A204.1 (cell line): Measurements from ENCODE around the gene SLC24A2.
"Not testable (repeated sequence)": the region's sequence is repeated elsewhere in the genome, so short reads cannot be mapped to it uniquely, and the experiment has no call there.

ENCODE experiments used
- FAIRE-seq: peaks from 2 replicates; lab custom pipeline; 2012; peaks lifted over from hg19 to GRCh38; lab: Jason Lieb, UNC

Gene SLC24A2

DNA sequence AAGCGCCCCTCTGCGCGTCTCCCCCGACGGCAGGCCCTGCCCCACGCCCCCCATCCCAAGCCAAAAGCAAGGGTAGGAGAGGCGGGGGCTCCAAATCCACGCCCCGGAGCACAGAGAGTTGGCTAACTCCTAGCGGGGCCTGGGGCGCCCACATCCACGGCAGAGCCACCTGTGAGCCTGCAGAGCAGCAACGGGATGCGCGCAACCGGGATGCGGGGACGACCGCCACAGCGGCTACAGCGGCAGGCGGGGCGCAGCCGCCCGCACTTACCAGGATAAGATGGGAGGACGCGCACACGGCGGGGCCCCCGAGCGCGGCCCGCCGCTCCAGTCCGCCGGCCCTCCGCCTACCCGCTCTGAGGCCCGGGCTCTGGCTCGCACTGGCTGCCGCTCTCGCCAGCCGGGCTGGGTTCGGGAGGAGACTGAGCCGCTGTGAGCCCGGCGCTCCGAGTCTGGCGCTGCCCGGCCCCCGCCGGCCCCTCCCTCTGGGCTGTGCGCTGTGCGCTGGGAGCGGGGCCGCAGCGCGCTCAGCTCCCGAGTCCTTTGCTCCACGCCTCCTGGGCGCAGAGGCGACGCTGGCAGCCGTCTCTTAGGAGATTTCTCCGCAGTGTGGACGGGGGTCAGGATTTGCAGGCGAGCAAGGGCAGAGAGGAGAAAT lies at the start of gene SLC24A2:
SLC24A2 (minus strand) TSS at position 424 of the 658 bp plus-strand sequence.
- no peak for FAIRE-seq

DNA sequence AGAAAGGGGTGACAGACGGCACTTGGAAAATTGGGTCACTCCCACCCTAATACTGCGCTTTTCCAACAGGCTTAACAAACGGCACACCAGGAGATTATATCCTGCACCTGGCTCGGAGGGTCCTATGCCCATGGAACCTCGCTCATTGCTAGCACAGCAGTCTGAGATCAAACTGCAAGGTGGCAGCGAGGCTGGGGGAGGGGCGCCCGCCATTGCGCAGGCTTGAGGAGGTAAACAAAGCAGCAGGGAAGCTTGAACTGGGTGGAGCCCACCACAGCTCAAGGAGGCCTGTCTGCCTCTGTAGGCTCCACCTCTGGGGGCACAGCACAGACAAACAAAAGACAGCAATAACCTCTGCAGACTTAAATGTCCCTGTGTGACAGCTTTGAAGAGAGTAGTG lies 44.5 kb upstream of the SLC24A2 start:
- not testable (repeated sequence) for FAIRE-seq

DNA sequence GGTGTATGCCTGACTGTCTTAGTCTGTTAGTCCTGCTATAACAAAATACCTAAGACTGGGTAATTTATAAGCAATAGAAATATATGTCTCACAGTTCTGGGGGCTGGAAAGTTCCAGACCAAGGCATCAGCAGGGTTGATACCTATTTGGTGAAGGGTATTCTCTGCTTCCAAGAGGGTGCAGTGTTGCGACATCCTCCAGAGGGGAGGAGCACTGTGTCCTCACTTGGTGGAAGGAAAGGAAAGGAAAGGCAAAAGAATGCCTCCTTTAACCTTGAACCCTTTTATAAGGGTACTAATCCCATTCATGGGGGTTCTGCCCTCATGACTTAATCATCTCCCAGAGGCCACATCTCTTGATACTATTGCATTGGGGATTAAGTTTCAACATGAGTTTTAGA lies 42.0 kb upstream of the SLC24A2 start:
- no peak for FAIRE-seq

DNA sequence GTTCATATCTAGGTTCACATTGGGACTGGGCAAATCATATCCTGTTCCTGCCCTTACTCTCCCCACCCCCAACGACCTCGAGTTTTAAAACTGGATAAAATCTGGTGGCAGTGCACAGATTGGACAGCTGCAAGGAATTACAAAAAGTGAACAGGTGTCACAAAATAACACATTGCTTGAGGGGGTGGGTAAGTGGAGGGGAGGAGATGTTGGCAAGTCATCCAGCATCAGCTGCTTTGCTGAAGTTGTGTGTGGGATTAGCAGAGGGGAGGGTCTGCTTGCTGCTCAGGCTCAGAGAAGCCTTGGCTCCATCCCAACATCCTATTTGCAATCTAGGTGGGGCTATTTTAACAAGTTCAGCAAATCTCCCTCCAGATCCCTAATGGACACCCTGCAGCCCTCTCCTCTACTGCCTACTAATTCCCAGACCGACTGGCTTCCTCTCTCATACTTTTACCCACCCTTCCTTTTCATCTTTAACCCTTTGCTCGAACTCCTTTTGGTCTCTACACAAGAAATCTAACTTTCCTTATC lies 39.8 kb upstream of the SLC24A2 start:
- FAIRE-seq: no peak

- FAIRE-seq: no peak
Measured at GRCh38 chr9:19816769-19817168, 27.9 kb upstream of the SLC24A2 start.

- no peak for FAIRE-seq
Measured at GRCh38 chr9:19812194-19812593, 23.4 kb upstream of the SLC24A2 start.

GRCh38 chr9:19809422-19810269 lies 20.8 kb upstream of the SLC24A2 start:
- no peak for FAIRE-seq

DNA sequence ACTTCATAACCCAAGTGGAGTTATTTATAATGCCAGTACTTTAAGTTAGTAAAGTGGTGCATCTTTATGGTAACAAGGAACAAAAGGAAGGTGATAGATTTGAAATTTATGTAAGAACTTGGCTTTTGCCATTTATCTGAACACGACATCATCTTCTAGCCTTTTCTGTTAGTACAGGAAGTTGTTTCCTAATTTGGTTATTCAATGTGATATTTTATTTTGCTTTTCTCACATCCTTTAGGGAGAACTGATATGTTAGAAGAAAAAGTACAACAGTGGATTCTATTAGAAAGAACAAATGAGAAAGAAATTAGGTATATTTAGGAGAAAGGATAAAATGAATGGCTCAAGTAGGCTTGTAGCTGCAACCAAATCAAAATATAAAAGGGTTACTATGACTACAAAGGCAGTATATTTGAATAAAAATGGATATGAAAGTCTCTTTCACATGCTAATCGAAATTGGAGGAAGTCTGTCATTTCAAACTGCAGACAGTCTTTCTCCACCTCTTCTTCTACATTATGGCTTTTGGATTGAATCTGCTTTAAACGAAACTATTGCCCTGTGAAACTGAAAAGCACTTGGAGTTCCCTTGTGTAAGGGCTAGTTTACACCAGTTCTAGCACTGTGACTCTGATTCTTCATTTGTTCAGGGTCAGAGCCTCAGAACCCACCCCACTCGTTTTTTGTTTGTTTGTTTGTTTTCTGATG lies 18.5 kb upstream of the SLC24A2 start:
- no peak for FAIRE-seq

- FAIRE-seq: no peak
Measured at GRCh38 chr9:19804431-19804830, 15.6 kb upstream of the SLC24A2 start.

DNA sequence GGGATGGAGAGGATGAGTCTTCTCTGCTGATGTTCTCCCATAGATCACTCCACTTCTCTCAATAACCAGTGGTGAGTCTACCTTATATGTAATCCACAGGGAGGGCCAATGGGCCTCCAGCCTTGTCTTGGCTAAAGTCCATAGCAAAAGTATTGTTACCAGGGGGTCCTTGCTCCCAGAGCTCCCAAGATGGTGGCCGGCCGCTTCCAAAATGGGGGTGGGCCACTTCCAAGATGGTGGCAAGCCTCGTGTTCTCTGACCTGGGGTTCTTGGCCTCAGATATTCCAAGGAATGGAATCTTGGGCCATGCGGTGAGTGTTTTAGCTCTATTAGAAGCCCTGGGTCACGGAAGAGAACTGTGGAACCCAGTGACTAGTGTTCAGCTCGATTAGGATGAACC lies 12.0 kb upstream of the SLC24A2 start:
- no peak for FAIRE-seq

DNA sequence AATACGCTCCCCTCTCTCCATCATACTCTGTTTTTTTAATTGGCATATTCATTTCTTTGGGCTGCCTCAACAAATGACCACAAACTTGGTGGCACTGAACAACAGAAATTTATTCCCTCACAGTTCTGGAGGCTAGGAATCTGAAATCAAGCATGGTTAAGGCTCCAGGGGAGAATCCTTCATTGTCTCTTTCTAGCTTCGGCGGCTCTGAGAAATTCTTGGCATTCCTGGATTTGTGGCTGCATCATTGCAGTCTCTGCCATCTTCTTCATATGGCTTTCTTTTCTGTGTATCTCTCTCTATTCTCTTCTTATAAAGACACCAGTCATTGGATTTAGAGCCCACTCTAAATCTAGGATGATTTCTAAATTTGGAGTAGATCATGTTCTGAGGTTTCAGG lies 10.9 kb upstream of the SLC24A2 start:
- FAIRE-seq: no peak

DNA sequence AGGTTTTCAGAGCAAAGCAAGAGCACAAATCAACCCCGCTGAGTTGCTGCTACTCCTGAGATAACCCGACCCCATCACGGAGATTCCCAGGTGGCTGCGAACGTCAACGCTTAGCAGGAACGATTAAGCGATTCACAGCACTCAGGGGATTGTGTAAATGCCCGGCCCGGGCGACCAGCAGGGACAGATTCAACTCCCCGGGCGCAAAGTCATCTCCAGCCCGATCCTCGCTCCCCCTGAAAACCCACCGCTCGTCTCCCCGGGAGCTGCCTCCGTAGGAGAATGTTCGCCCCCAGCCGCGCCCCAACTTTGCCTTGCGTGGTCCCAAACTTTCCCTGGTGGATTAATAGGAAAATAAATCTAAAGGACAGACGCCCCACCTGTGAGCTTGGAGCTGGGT lies 685 bp downstream of the SLC24A2 start:
- no peak for FAIRE-seq

GRCh38 chr9:19787672-19788071 lies 1.2 kb downstream of the SLC24A2 start:
- FAIRE-seq: no peak

DNA sequence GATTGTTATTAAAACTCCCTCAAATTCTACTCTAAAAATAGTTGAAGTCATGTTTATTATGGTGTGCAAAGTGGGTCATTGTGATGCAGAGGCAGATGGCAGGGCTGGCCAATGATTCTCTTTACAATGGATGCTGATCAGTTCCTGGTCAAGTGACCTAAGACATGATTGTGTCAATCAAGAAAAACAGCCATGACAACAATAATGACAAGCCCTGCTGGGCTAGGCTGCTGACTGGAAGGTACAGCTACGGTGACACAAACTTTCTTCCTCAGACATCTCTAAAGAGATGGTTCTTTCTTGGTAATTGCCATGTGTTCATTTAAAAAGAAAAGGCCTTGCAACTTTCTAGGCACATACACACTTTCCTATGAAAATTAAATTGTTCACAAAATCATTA lies 3.6 kb downstream of the SLC24A2 start:
- FAIRE-seq: no peak

DNA sequence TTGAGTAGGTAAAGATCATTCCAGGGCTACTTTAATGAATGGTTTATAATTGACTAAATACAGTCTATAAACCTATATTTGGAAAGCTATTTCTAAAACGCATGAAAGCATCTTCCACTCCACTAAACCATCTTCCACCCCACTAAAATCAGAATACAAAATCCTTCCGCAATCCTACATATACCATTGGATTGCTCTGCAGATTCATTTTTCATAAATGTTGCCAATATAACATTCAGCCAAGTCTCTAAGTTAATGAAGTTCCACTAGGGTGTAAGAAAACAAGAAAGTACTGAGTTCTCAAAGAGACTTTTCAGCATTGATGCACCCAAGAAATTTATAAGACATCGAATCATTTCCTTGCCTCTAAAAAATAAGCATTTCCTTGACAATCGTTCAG lies 4.7 kb downstream of the SLC24A2 start:
- FAIRE-seq: no peak

DNA sequence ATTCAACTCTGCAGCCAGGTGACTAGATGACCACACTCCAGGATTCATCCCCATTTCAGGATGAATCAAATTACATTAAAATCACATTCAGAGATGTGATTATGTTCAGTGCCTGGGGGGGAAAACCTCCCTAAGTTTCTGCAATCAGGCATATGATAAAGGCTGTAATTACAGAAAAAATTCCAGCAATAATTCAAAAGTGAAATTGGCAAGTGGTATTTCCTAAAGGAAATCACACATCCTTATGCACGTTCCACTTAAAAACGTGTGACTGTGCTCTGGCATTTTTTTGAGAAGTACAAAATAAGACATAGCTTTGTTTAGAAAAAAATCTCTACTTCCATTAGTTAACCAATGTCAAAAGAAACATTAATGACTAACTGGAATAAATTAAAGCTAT lies 5.3 kb downstream of the SLC24A2 start:
- FAIRE-seq: no peak

DNA sequence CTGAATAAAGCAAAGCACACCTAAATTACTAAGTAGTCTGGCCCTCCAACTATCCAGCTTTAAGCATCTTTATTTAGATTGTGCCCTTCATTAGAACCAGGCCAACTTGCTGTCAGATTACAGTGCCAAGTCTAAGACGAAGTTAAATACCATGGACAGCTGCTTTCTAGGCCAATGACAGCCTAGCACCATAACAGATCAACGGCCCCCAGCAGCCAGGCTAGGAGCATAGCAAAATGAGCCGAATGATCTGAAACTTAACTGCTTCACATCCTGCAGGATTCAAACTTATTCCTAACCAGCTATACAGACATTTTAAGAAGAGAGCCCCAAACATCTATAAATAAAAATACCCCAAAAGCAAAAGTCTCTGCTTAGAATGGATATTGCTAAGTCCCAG lies 6.8 kb downstream of the SLC24A2 start:
- FAIRE-seq: no peak

DNA sequence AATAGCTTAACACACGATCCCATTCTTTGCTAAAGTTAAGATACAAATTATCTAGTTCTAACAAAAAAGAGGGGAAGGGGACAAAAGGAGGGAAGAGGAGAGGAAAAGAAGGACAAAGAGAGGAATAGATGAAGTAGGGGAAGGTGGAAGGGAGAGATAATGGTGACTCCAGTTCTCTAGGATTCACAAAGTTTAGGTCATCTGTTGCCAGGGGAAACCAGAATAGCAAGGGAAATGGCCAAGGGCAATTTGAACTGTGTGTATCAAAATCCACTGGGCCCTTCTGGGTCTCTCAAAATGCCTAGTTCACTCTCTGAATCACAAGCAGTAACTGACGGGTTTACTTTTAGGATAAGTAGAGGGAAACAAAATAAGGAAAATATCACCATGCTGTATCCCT lies 7.6 kb downstream of the SLC24A2 start:
- FAIRE-seq: no peak

DNA sequence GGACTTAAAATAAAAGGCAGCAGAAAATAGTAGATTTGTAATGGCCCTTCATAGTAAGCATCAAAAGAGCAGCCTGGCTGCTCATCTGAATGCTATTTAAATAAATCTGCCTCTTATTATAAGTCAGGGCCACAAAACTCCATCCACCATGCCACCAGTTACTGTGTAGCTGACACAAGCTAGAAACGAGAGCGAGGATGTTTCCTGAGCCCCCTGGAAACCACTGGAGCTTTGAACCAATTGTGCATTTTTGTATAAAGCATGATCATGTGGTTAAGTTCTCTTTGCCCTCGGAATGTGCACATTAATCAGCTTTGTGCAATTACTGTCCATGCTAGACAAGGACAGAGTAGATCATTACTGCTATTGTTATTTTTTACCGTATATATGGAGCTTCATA lies 17.4 kb downstream of the SLC24A2 start:
- no peak for FAIRE-seq

GRCh38 chr9:19770973-19771372 lies 17.9 kb downstream of the SLC24A2 start:
- no peak for FAIRE-seq

DNA sequence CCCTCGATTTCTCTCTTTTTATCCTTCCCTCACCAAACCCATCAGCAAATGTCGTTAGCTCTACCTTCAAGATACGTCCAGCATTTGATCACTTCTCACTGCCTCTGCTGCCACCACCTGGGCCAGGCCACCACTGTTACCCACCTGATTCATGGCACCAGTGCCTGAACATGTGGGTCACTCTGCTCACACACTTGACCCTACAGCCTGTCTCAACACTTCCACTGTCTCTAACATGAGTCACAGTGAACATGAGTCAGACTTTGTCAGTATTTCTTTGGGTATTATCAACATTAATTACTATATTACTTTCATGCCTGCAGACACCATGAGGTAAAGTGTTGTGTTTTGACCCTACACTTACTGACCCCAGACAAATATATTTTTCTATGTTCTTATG lies 19.6 kb downstream of the SLC24A2 start:
- FAIRE-seq: no peak

GRCh38 chr9:19768798-19769197 lies 20.0 kb downstream of the SLC24A2 start:
- no peak for FAIRE-seq

GRCh38 chr9:19759066-19759465 lies 29.8 kb downstream of the SLC24A2 start:
- FAIRE-seq: no peak
